Mucosa of rectum (tissue), 2 donors: ENCODE results near the gene ABR.
A peak's percentile ranks its signal among the peaks of the same experiment; 100 is the strongest.

Experiments used
- H3K27ac ChIP-seq, 2 donors: one replicate each; pipeline ENCODE4 v1.7.0; 2013; ENCODE audit warnings: inconsistent platforms in 2 of 2, low read depth in 2 of 2, low read length in 2 of 2
- H3K27me3 ChIP-seq, 2 donors: one replicate each; pipeline ENCODE4 v1.7.0; 2013; ENCODE audit warnings: low read length in 2 of 2; ENCODE audit not compliant: control insufficient read depth in 2 of 2, insufficient read depth in 2 of 2
- H3K36me3 ChIP-seq, 2 donors: one replicate each; pipeline ENCODE4 v1.7.0; 2013; ENCODE audit warnings: low read length in 2 of 2; ENCODE audit not compliant: control insufficient read depth in 2 of 2, insufficient read depth in 2 of 2
- H3K4me1 ChIP-seq, 2 donors: one replicate each; pipeline ENCODE4 v1.7.0; 2013; ENCODE audit warnings: low read length in 2 of 2, mild to moderate bottlenecking in 1 of 2; ENCODE audit not compliant: control insufficient read depth in 2 of 2, insufficient read depth in 2 of 2
- H3K4me3 ChIP-seq, 2 donors: one replicate each; pipeline ENCODE4 v1.7.0; 2013; ENCODE audit warnings: low read length in 2 of 2
- H3K9ac ChIP-seq, 2 donors: one replicate each; pipeline ENCODE4 v1.7.0; 2013; ENCODE audit warnings: low read length in 2 of 2, low read depth in 1 of 2, mild to moderate bottlenecking in 1 of 2
- H3K9me3 ChIP-seq, 2 donors: one replicate each; pipeline ENCODE4 v1.7.0; 2013; ENCODE audit warnings: low read length in 2 of 2; ENCODE audit not compliant: control insufficient read depth in 2 of 2
- donor health status: healthy.
- donor health status: Normal muscosa, but diverticular disease.

The ABR gene

GRCh38 chr17:1095853-1096173, 84.0 kb downstream of the ABR start:
- Histone ChIP-seq H3K9me3 (no peaks in the 10 kb centered on the region), H3K36me3 (peaks cover 44 to 47% of the 10 kb centered on the region in 2 donors), H3K4me3 (no peak overlapping the region), H3K27ac (peak overlapping the region; percentile 60 to 65), H3K4me1 (peaks cover 7 to 16% of the 10 kb centered on the region in 2 donors), H3K27me3 (no peaks in the 10 kb centered on the region), H3K9ac (no peak overlapping the region)

GRCh38 chr17:1095090-1095852, 84.5 kb downstream of the ABR start:
- Histone ChIP-seq H3K4me3 (no peak overlapping the region), H3K27ac (peak overlapping the region; percentile 60 to 65), H3K9me3 (no peaks in the 10 kb centered on the region), H3K36me3 (peaks cover 47 to 53% of the 10 kb centered on the region in 2 donors), H3K27me3 (no peaks in the 10 kb centered on the region), H3K4me1 (peaks cover 7 to 16% of the 10 kb centered on the region in 2 donors), H3K9ac (no peak overlapping the region)

- Histone ChIP-seq H3K4me1 (peaks cover 7 to 16% of the 10 kb centered on the region in 2 donors), H3K9me3 (no peaks in the 10 kb centered on the region), H3K27me3 (no peaks in the 10 kb centered on the region), H3K4me3 (no peak overlapping the region), H3K9ac (no peak overlapping the region), H3K27ac (peak overlapping the region in 1 of 2 donors; percentile 9), H3K36me3 (peaks cover 48 to 57% of the 10 kb centered on the region in 2 donors)
Measured at GRCh38 chr17:1094591-1094990, 85.2 kb downstream of the ABR start.

GRCh38 chr17:1091900-1092299, 87.9 kb downstream of the ABR start:
- Histone ChIP-seq H3K4me1 (peaks cover 16 to 26% of the 10 kb centered on the region in 2 donors), H3K27me3 (no peaks in the 10 kb centered on the region), H3K9ac (no peak overlapping the region), H3K27ac (no peak overlapping the region), H3K36me3 (peaks cover 43 to 49% of the 10 kb centered on the region in 2 donors), H3K4me3 (no peak overlapping the region), H3K9me3 (no peaks in the 10 kb centered on the region)

GRCh38 chr17:1091190-1091534, 88.6 kb downstream of the ABR start:
- Histone ChIP-seq H3K9ac (no peak overlapping the region), H3K27ac (no peak overlapping the region), H3K36me3 (peaks cover 43 to 48% of the 10 kb centered on the region in 2 donors), H3K4me3 (no peak overlapping the region), H3K9me3 (no peaks in the 10 kb centered on the region), H3K4me1 (peaks cover 12 to 23% of the 10 kb centered on the region in 2 donors), H3K27me3 (no peaks in the 10 kb centered on the region)

GRCh38 chr17:1090465-1091189, 89.2 kb downstream of the ABR start:
- no peak overlapping the region for H3K9ac ChIP-seq
- H3K4me1 ChIP-seq = peaks cover 8 to 18% of the 10 kb centered on the region in 2 donors
- no peak overlapping the region for H3K27ac ChIP-seq
- no peak overlapping the region for H3K4me3 ChIP-seq
- no peaks in the 10 kb centered on the region for H3K27me3 ChIP-seq
- no peaks in the 10 kb centered on the region for H3K9me3 ChIP-seq
- H3K36me3 ChIP-seq = peaks cover 43 to 44% of the 10 kb centered on the region in 2 donors

- Histone ChIP-seq H3K27ac (no peak overlapping the region), H3K4me1 (peaks cover 8 to 18% of the 10 kb centered on the region in 2 donors), H3K36me3 (peaks cover 38 to 39% of the 10 kb centered on the region in 2 donors), H3K9me3 (no peaks in the 10 kb centered on the region), H3K27me3 (no peaks in the 10 kb centered on the region), H3K9ac (no peak overlapping the region), H3K4me3 (no peak overlapping the region)
Measured at GRCh38 chr17:1089915-1090314, 89.9 kb downstream of the ABR start.

- H3K36me3 ChIP-seq = peaks cover 34 to 38% of the 10 kb centered on the region in 2 donors
- H3K4me3 ChIP-seq = peak overlapping the region; percentile 31 to 37
- peak overlapping the region; percentile 37 to 63 for H3K9ac ChIP-seq
- H3K4me1 ChIP-seq = peaks cover 11 to 19% of the 10 kb centered on the region in 2 donors
- H3K27me3 ChIP-seq = no peaks in the 10 kb centered on the region
- peak overlapping the region; percentile 81 to 83 for H3K27ac ChIP-seq
- H3K9me3 ChIP-seq = no peaks in the 10 kb centered on the region
Measured at GRCh38 chr17:1087381-1088241, 92.2 kb downstream of the ABR start.

GRCh38 chr17:1083451-1084187, 96.2 kb downstream of the ABR start:
- H3K27ac ChIP-seq = no peak overlapping the region
- H3K4me3 ChIP-seq = no peak overlapping the region
- H3K9me3 ChIP-seq = no peaks in the 10 kb centered on the region
- H3K36me3 ChIP-seq = peaks cover 30 to 34% of the 10 kb centered on the region in 2 donors
- H3K27me3 ChIP-seq = no peaks in the 10 kb centered on the region
- H3K9ac ChIP-seq = no peak overlapping the region
- H3K4me1 ChIP-seq = peaks cover 27 to 33% of the 10 kb centered on the region in 2 donors
